CD8-positive, alpha-beta memory T cell (primary cell): Measurements from ENCODE around the gene SH3BP1. TPM values are rescaled to one million over a fixed set of nuclear protein-coding genes. Genes with fewer than 3 reads are reported as not detected.

Experiments used
- polyA plus RNA-seq: library from polyadenylated mRNA; unstranded; fragments of 300-500 nt; fragmentation: Illumina TruSeq; gene quantifications from one replicate; pipeline ENCODE4 v1.2.3, GENCODE V29; 2021
- total RNA-seq, 2 experiments: library from RNA; stranded (reverse); gene quantifications; one replicate each; pipeline ENCODE4 v1.2.3, GENCODE V29; 2021

The SH3BP1 gene
- total and polyA plus RNA-seq, 3 experiments from 2014 or later = 32.3 to 94.6 (median 93.1) TPM

Other genes starting within 250 kb of the SH3BP1 start
- gene ELFN2, start 212.2 kb upstream of the SH3BP1 start, total RNA-seq = under 1 TPM; 0.09 to 0.20 TPM
- gene ELFN2, start 212.2 kb upstream of the SH3BP1 start, polyA plus RNA-seq = 0.02 TPM
- gene MFNG, start 153.3 kb upstream of the SH3BP1 start, total RNA-seq = 100 to 1,000 TPM; 162 to 171 TPM
- 323 TPM for gene MFNG, start 153.3 kb upstream of the SH3BP1 start, polyA plus RNA-seq
- under 1 TPM; 0.29 to 0.31 TPM for gene CARD10, start 120.3 kb upstream of the SH3BP1 start, total RNA-seq
- gene CARD10, start 120.3 kb upstream of the SH3BP1 start, polyA plus RNA-seq = 1.0 TPM
- gene CDC42EP1, start 79.2 kb upstream of the SH3BP1 start, total RNA-seq = under 1 TPM; 0.13 to 0.31 TPM
- not detected for gene CDC42EP1, start 79.2 kb upstream of the SH3BP1 start, polyA plus RNA-seq
- gene LGALS2, start 59.6 kb upstream of the SH3BP1 start, total RNA-seq = not detected
- gene LGALS2, start 59.6 kb upstream of the SH3BP1 start, polyA plus RNA-seq = not detected
- gene GGA1, start 30.8 kb upstream of the SH3BP1 start, total RNA-seq = 10 to 100 TPM; 69.1 to 74.3 TPM
- 34.9 TPM for gene GGA1, start 30.8 kb upstream of the SH3BP1 start, polyA plus RNA-seq
- gene PDXP, start 19.1 kb downstream of the SH3BP1 start, total RNA-seq = 10 to 100 TPM; 36.0 to 37.8 TPM
- 7.1 TPM for gene PDXP, start 19.1 kb downstream of the SH3BP1 start, polyA plus RNA-seq
- gene LGALS1, start 36.0 kb downstream of the SH3BP1 start, total RNA-seq = 100 to 1,000 TPM; 204 to 223 TPM
- gene LGALS1, start 36.0 kb downstream of the SH3BP1 start, polyA plus RNA-seq = 182 TPM
- gene NOL12, start 46.7 kb downstream of the SH3BP1 start, total RNA-seq = 10 to 100 TPM; 53.6 to 57.2 TPM
- 38.3 TPM for gene NOL12, start 46.7 kb downstream of the SH3BP1 start, polyA plus RNA-seq
- 10 to 100 TPM; 26.1 to 26.7 TPM for gene TRIOBP, start 57.4 kb downstream of the SH3BP1 start, total RNA-seq
- gene TRIOBP, start 57.4 kb downstream of the SH3BP1 start, polyA plus RNA-seq = 13.6 TPM
- 10 to 100 TPM in 1 of 2 experiments, 1 to 10 TPM in 1; 9.3 to 10.0 TPM for gene GCAT, start 168.3 kb downstream of the SH3BP1 start, total RNA-seq
- 1.6 TPM for gene GCAT, start 168.3 kb downstream of the SH3BP1 start, polyA plus RNA-seq
- not detected for gene GALR3, start 183.7 kb downstream of the SH3BP1 start, total RNA-seq
- gene GALR3, start 183.7 kb downstream of the SH3BP1 start, polyA plus RNA-seq = not detected
- 10 to 100 TPM; 27.6 to 28.7 TPM for gene ANKRD54, start 204.7 kb downstream of the SH3BP1 start, total RNA-seq
- 11.9 TPM for gene ANKRD54, start 204.7 kb downstream of the SH3BP1 start, polyA plus RNA-seq
- 100 to 1,000 TPM; 549 to 556 TPM for gene EIF3L, start 209.8 kb downstream of the SH3BP1 start, total RNA-seq
- 266 TPM for gene EIF3L, start 209.8 kb downstream of the SH3BP1 start, polyA plus RNA-seq